Retinal pigment epithelial cell (primary cell): Measurements from ENCODE around the gene ABI3.

ENCODE experiments used
- DNase-seq: peaks from one replicate; pipeline ENCODE4 v3.0.0-alpha.2; 2010; ENCODE audit warnings: low read depth
- H3K4me3 ChIP-seq: 2 replicates; pipeline ENCODE4 v1.5.1; 2011; ENCODE audit warnings: mild to moderate bottlenecking, low read length, control low read depth, moderate library complexity
- TF ChIP-seq, protein P1 (sequence below): conservative IDR thresholded peaks from 2 replicates; pipeline ENCODE4 v1.5.1; 2011; ENCODE audit warnings: low read depth, low read length, control low read depth, inconsistent platforms

ABI3 gene

DNA sequence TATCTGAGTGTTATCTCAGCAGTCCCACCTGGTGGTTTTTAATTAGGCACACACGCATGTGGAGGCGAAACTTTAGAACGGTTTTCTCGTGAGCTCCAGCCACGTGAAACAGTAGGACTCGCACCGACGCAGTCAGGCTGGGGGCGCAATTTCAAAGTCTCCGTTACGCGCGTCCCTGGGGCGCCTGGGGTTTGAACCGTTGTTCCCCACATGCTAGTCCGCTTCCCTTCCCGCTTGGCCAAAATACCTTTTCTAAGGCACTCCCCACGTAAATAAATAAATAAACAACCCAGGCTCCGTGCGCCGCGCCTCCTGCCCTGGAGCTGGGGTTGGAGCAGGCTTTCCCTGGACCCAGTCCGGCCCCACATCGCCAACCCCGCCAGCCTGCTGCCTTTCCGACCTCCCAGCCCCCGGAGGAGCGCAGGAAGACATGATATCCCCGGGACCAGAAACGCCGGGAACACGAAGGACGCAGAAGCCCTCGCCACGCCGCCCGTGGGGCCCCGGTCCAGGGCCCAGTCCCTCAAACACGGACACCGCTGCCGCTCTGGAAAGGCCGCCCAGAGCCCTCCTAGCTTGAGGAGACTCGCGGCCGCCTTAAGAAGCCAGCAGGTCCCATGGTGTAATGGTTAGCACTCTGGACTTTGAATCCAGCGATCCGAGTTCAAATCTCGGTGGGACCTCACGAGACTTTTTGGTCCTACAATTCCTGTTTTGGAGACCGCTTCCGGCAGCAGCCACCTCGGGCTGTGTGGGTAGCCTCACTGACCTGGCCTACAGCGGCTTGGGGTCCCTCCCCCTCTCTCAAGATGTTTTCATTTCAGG lies 18.4 kb upstream of the ABI3 start:
- peak; percentile 62 for DNase-seq
- TF ChIP-seq, protein P1, sequence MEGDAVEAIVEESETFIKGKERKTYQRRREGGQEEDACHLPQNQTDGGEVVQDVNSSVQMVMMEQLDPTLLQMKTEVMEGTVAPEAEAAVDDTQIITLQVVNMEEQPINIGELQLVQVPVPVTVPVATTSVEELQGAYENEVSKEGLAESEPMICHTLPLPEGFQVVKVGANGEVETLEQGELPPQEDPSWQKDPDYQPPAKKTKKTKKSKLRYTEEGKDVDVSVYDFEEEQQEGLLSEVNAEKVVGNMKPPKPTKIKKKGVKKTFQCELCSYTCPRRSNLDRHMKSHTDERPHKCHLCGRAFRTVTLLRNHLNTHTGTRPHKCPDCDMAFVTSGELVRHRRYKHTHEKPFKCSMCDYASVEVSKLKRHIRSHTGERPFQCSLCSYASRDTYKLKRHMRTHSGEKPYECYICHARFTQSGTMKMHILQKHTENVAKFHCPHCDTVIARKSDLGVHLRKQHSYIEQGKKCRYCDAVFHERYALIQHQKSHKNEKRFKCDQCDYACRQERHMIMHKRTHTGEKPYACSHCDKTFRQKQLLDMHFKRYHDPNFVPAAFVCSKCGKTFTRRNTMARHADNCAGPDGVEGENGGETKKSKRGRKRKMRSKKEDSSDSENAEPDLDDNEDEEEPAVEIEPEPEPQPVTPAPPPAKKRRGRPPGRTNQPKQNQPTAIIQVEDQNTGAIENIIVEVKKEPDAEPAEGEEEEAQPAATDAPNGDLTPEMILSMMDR: peak; percentile 39
- peak overlapping the region; percentile 81 for H3K4me3 ChIP-seq

DNA sequence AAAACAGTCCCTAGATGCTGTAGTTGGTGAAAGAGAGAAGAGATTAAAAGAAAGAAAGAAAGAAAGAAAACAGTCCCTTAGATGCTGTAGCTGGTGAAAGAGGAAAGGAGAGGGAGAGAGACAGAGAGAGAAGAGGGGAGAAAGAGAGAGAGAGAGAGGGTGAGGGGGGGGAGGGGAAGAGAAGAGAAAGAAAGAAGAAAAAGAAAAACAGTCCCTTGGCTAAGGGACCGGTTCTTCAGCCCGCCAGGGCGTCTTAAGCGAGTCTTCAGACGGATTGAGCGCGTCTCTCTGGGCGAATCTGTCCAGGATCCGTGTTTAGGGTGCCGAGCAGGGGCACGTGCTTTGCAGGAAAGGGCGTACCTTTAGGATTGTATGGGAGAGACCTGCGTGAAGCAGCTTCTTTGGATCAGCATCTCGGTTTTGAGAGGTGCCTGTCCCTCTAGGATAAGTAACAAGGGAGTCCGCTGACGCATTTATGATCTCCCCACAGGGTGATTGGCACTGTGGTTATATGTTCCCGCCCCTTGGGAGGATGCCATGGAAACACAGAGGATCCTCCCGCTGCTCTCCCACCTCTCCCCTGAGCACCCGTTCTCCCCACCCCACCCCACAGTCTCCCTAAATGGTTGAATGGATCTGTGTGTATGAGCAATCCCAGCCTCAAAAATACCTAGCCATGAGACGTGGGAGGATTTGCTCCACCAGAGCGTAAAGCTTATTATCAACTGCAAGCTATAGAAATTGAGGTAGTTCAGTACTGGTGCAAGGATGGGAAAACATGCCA lies 16.8 kb upstream of the ABI3 start:
- peak overlapping the region; percentile 81 for H3K4me3 ChIP-seq
- peak; percentile 39 for DNase-seq
- TF ChIP-seq, protein P1: no peak

DNA sequence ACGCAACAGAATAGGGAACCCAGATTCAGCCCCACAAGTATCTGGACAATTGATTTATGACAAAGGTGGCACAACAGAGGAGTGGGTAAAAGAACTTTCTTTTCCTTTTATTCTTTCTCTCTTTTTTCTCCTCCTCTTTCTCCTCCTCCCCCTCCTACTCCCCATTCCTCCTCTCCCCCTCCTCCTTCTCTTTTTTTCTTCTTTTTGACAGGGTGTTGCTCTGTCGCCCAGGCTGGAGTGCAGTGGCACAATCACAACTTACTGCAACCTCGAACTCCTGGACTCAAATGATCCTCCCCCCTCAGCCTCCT lies 16.3 kb upstream of the ABI3 start:
- no peak overlapping the region for H3K4me3 ChIP-seq
- TF ChIP-seq, protein P1: no peak
- no peak for DNase-seq

DNA sequence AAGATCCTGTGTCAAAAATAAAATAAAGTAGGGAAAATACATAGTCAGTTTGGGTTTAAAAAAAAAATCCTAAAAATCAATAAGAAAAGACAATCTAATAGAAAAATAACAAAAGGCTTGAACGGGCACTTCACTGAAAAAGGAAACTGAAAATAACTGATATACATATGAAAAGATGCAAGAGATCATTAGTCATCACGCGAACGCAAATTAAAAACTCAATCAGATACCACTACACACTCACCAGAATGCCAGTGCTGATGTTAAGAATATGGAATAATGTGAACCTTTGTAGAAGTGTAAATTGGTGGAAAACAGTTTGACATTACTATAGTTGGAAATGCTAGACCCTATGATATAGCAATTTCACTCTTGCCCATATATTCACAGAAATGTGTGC lies 14.8 kb upstream of the ABI3 start:
- no peak overlapping the region for H3K4me3 ChIP-seq
- TF ChIP-seq, protein P1: no peak
- no peak for DNase-seq

DNA sequence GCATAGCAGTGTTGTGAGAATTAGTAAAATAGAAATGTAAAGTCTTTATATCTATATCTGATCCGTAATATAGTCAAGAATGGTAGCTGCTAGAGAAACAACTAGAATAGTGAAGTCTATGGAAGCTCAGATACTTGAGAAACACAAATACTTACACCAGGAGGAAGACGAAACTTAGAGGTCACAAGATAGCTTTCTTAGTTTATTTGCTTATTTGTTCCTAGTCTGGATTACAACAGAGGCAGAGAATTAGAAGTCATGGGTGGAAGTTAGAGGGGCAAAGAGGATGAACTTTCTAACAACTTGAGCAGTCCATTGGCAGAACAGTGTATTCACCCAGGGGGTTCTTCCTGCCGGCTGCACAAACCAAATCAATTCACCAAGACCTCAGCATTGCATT lies 14.0 kb upstream of the ABI3 start:
- H3K4me3 ChIP-seq: no peak overlapping the region
- no peak for DNase-seq
- TF ChIP-seq, protein P1: no peak

DNA sequence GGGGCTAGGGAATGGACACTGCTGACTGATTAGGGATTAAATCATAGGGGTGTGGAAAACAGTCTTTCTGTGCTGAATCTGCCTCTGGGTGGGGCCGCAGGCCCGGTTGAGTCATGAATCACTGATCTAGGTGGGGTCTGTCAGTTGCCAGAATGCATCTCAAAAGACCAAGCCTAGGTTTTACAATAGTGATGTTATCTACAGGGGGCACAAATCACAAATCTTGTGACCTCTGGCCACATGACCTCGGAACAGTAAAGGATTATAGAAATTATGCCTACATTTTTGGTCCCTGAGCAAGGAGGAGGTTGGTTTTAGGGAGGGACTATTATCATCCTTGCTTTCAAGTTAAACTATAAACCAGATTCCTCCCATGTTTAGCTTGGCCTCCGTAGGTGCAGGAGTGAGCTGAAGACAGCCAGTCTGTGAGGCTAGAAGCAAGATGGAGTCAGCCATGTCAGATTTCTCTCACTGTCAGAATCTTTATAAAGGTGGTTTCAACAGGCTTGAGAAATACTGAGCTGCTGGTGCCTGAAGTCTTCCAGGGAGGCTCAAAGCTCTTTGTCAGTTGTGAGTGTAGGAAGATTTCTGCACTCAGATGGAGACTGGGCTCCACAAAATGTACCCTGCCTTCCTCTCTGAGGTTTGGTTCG lies 13.0 kb upstream of the ABI3 start:
- no peak for DNase-seq
- H3K4me3 ChIP-seq: no peak overlapping the region
- TF ChIP-seq, protein P1: no peak
